Measurements from ENCODE around the gene ASL.
A peak's percentile ranks its signal among the peaks of the same experiment; 100 is the strongest.

Gene ASL

GRCh38 chr7:66140924-66141323, 65.3 kb downstream of the ASL start:
- no peak overlapping the region for H3K4me3 ChIP-seq (ENCODE audit: low read depth in 1 of 5, low read length in 5 of 5)
- peak overlapping the region; percentile 38 for H3K27ac ChIP-seq (ENCODE audit: low read depth, low read length)
- H3K9ac ChIP-seq (ENCODE audit: low read length in 5 of 5) = no peak overlapping the region
- H3K36me3 ChIP-seq (ENCODE audit: control insufficient read depth in 5 of 5, insufficient read depth in 5 of 5, low read length in 5 of 5) = peaks cover 4 to 52% (median 28%) of the 10 kb centered on the region in 5 donors
- H3K27me3 ChIP-seq (ENCODE audit: control insufficient read depth in 5 of 5, insufficient read depth in 4 of 5, low read length in 5 of 5) = no peaks in the 10 kb centered on the region
- no peaks in the 10 kb centered on the region for H3K9me3 ChIP-seq (ENCODE audit: control insufficient read depth in 5 of 5, low read length in 5 of 5)
- H3K4me1 ChIP-seq (ENCODE audit: control insufficient read depth in 5 of 5, insufficient read depth in 5 of 5, low read length in 5 of 5) = peaks cover 0 to 66% (median 40%) of the 10 kb centered on the region in 5 donors

- H3K9ac ChIP-seq (ENCODE audit: low read length in 5 of 5) = no peak overlapping the region
- peaks cover 0 to 77% (median 44%) of the 10 kb centered on the region in 5 donors for H3K4me1 ChIP-seq (ENCODE audit: control insufficient read depth in 5 of 5, insufficient read depth in 5 of 5, low read length in 5 of 5)
- H3K27ac ChIP-seq (ENCODE audit: low read depth, low read length) = peak overlapping the region; percentile 63
- no peaks in the 10 kb centered on the region for H3K9me3 ChIP-seq (ENCODE audit: control insufficient read depth in 5 of 5, low read length in 5 of 5)
- H3K4me3 ChIP-seq (ENCODE audit: low read depth in 1 of 5, low read length in 5 of 5) = no peak overlapping the region
- peaks cover 4 to 48% (median 22%) of the 10 kb centered on the region in 5 donors for H3K36me3 ChIP-seq (ENCODE audit: control insufficient read depth in 5 of 5, insufficient read depth in 5 of 5, low read length in 5 of 5)
- H3K27me3 ChIP-seq (ENCODE audit: control insufficient read depth in 5 of 5, insufficient read depth in 4 of 5, low read length in 5 of 5) = no peaks in the 10 kb centered on the region
Measured at GRCh38 chr7:66142334-66142733, 66.7 kb downstream of the ASL start.

DNA sequence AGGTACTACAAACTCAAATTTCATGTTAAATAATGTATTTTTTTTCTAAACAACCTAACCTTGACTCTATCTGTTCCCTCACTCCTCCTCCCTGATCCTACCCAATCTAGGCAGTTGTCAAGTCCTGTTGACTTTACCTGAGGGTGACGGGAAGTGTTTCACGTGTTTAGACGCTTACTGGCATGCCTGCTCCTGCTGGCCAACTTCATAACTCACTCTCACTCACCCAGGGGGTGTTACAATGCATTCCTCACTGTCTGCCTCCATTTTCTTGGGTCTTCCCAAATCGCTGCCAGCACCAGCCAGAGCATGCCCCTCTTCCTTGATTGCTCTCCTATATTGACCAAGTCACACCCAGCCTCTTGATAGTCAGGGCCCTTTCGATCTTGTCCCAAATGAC, 67.4 kb downstream of the ASL start:
- peaks cover 0 to 54% (median 21%) of the 10 kb centered on the region in 5 donors for H3K36me3 ChIP-seq (ENCODE audit: control insufficient read depth in 5 of 5, insufficient read depth in 5 of 5, low read length in 5 of 5)

More for the DNA sequence above, 67.4 kb downstream of the ASL start:
- H3K27ac ChIP-seq (ENCODE audit: low read depth, low read length) = peak overlapping the region; percentile 63
- no peak overlapping the region for H3K9ac ChIP-seq (ENCODE audit: low read length in 5 of 5)
- H3K9me3 ChIP-seq (ENCODE audit: control insufficient read depth in 5 of 5, low read length in 5 of 5) = no peaks in the 10 kb centered on the region
- H3K27me3 ChIP-seq (ENCODE audit: control insufficient read depth in 5 of 5, insufficient read depth in 4 of 5, low read length in 5 of 5) = no peaks in the 10 kb centered on the region
- peaks cover 0 to 77% (median 44%) of the 10 kb centered on the region in 5 donors for H3K4me1 ChIP-seq (ENCODE audit: control insufficient read depth in 5 of 5, insufficient read depth in 5 of 5, low read length in 5 of 5)
- no peak overlapping the region for H3K4me3 ChIP-seq (ENCODE audit: low read depth in 1 of 5, low read length in 5 of 5)

All from subcutaneous abdominal adipose tissue (tissue), 5 donors.